ENCODE results near the gene FUZ. TPM values are rescaled to one million over a fixed set of nuclear protein-coding genes. Genes with fewer than 3 reads are reported as not detected.

FUZ gene
- total and polyA plus RNA-seq, 2 of the 8 experiments (the other 6 are each of a cell fraction or from before 2014, with no cell fraction given), result 28.4 to 33.9 TPM

DNA sequence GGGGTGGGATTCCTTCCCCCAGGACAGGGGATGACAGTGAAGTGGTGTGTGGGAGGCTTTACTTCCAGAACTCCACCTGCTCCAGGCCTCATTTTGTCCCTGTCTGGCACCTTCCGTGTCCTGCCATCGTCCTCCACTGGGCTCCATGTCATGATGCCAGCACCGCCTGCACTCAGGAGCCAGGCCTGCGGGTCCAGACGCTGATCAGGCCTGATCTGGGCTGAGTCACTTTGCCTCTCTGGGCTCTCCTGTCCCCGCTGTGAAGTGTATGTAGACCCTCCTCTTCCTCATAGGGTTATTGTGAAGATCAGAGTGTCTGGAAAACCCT, 9.6 kb downstream of the FUZ start (continued):
- TF ChIP-seq, protein P1, sequence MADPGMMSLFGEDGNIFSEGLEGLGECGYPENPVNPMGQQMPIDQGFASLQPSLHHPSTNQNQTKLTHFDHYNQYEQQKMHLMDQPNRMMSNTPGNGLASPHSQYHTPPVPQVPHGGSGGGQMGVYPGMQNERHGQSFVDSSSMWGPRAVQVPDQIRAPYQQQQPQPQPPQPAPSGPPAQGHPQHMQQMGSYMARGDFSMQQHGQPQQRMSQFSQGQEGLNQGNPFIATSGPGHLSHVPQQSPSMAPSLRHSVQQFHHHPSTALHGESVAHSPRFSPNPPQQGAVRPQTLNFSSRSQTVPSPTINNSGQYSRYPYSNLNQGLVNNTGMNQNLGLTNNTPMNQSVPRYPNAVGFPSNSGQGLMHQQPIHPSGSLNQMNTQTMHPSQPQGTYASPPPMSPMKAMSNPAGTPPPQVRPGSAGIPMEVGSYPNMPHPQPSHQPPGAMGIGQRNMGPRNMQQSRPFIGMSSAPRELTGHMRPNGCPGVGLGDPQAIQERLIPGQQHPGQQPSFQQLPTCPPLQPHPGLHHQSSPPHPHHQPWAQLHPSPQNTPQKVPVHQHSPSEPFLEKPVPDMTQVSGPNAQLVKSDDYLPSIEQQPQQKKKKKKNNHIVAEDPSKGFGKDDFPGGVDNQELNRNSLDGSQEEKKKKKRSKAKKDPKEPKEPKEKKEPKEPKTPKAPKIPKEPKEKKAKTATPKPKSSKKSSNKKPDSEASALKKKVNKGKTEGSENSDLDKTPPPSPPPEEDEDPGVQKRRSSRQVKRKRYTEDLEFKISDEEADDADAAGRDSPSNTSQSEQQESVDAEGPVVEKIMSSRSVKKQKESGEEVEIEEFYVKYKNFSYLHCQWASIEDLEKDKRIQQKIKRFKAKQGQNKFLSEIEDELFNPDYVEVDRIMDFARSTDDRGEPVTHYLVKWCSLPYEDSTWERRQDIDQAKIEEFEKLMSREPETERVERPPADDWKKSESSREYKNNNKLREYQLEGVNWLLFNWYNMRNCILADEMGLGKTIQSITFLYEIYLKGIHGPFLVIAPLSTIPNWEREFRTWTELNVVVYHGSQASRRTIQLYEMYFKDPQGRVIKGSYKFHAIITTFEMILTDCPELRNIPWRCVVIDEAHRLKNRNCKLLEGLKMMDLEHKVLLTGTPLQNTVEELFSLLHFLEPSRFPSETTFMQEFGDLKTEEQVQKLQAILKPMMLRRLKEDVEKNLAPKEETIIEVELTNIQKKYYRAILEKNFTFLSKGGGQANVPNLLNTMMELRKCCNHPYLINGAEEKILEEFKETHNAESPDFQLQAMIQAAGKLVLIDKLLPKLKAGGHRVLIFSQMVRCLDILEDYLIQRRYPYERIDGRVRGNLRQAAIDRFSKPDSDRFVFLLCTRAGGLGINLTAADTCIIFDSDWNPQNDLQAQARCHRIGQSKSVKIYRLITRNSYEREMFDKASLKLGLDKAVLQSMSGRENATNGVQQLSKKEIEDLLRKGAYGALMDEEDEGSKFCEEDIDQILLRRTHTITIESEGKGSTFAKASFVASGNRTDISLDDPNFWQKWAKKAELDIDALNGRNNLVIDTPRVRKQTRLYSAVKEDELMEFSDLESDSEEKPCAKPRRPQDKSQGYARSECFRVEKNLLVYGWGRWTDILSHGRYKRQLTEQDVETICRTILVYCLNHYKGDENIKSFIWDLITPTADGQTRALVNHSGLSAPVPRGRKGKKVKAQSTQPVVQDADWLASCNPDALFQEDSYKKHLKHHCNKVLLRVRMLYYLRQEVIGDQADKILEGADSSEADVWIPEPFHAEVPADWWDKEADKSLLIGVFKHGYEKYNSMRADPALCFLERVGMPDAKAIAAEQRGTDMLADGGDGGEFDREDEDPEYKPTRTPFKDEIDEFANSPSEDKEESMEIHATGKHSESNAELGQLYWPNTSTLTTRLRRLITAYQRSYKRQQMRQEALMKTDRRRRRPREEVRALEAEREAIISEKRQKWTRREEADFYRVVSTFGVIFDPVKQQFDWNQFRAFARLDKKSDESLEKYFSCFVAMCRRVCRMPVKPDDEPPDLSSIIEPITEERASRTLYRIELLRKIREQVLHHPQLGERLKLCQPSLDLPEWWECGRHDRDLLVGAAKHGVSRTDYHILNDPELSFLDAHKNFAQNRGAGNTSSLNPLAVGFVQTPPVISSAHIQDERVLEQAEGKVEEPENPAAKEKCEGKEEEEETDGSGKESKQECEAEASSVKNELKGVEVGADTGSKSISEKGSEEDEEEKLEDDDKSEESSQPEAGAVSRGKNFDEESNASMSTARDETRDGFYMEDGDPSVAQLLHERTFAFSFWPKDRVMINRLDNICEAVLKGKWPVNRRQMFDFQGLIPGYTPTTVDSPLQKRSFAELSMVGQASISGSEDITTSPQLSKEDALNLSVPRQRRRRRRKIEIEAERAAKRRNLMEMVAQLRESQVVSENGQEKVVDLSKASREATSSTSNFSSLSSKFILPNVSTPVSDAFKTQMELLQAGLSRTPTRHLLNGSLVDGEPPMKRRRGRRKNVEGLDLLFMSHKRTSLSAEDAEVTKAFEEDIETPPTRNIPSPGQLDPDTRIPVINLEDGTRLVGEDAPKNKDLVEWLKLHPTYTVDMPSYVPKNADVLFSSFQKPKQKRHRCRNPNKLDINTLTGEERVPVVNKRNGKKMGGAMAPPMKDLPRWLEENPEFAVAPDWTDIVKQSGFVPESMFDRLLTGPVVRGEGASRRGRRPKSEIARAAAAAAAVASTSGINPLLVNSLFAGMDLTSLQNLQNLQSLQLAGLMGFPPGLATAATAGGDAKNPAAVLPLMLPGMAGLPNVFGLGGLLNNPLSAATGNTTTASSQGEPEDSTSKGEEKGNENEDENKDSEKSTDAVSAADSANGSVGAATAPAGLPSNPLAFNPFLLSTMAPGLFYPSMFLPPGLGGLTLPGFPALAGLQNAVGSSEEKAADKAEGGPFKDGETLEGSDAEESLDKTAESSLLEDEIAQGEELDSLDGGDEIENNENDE (IDR thresholded peaks at IDR 0.05; ENCODE audit: insufficient replicate concordance, low read length), result no peak
- no peak for TF ChIP-seq GTF2F1 (IDR thresholded peaks at IDR 0.05; ENCODE audit: borderline replicate concordance, low read depth, low read length)
- TF ChIP-seq CEBPB (IDR thresholded peaks at IDR 0.05; ENCODE audit: low read depth, low read length), result no peak
- TF ChIP-seq RAD21 (IDR thresholded peaks at IDR 0.05 in 1 of 2, conservative IDR thresholded peaks at IDR 0.05 in 1 of 2; ENCODE audit: low read depth in 2 of 2, low read length in 2 of 2), result no peak
- TF ChIP-seq, protein P2, sequence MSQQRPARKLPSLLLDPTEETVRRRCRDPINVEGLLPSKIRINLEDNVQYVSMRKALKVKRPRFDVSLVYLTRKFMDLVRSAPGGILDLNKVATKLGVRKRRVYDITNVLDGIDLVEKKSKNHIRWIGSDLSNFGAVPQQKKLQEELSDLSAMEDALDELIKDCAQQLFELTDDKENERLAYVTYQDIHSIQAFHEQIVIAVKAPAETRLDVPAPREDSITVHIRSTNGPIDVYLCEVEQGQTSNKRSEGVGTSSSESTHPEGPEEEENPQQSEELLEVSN (IDR thresholded peaks at IDR 0.05), result no peak
- no peak for TF ChIP-seq PHF8 (conservative IDR thresholded peaks at IDR 0.05; ENCODE audit: low read depth, low read length)
- TF ChIP-seq KDM1A (IDR thresholded peaks at IDR 0.05; ENCODE audit: borderline replicate concordance, low read length), result no peak
- no peak for TF ChIP-seq POLR2A (IDR thresholded peaks at IDR 0.05; ENCODE audit: control extremely low read depth in 1 of 2, low read depth in 2 of 2, low read length in 2 of 2)
- no peak for TF ChIP-seq KDM5A (IDR thresholded peaks at IDR 0.05; ENCODE audit: low read length)

Data from H1 (cell line).